Effector CD8-positive, alpha-beta T cell (primary cell): ENCODE data around the gene TAF11L6.
"Not testable (repeated sequence)": the region's sequence is repeated elsewhere in the genome, so short reads cannot be mapped to it uniquely, and the experiment has no call there.

Experiments used
- DNase-seq: peaks from one replicate; lab custom pipeline; 2025; lab: John Stamatoyannopoulos, UW
- total RNA-seq, 4 experiments: gene quantifications; one replicate each; lab custom pipeline; 2026; lab: John Stamatoyannopoulos, UW

Gene TAF11L6
- 0 reads per million in 4 experiments for total RNA-seq

DNA sequence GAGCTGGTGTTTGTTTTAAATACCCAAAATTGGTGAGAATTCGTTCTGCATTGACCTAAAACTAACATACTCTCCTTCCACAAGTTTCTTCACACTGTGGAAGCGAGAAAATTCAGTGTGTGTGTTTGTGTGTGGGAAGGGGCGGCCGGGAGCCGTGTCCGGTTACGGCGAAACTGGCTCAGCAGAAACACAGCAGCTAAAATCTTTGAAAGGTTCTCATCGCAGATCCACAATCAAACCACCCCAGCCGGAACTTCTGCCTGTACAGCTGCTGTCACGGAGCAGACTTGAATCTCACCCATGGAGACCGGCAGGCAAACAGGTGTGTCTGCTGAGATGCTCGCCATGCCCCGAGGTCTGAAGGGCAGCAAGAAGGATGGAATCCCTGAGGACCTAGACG, at the start of gene TAF11L6:
Gene TAF11L6, plus strand, starts transcription at position 301 of the 400 bp plus-strand sequence.
- not testable (repeated sequence) for DNase-seq

DNA sequence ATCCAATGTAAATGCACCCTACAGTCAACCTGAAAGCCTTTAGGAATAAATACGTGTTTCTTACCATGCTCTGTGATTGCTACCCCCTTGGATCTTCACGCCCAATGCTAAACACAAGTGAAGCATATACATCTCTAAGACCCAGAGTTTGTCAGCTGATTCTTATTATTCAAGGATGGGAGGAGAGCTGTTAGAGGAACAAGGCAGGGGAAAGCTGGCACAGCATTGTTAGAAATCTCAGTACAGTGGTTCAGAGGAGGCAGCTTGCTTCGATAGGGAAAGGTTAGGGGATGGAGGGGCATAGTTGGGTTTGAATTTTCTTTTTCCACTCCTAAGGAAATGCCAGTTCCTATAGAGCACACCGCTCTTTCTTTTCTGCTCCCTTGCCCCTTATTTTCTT, 47.1 kb upstream of the TAF11L6 start:
- DNase-seq: no peak

DNA sequence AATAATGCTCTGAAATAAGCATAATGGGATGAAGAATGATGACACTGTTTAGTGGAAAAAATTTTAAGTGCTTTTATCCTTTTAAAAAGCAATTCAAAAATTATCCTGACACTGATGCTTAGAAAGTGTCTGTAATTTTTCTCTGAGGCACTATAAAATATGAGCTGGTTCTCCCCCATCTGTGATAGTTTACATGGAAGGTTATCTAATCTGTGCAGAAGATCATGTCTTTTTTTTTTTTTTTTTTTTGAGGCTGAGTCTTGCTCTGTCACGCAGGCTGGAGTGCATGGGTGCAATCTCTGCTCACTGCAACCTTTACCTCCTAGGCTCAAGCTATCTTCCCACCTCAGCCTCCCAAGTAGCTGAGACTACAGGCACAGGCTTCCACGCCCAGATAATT, 45.7 kb upstream of the TAF11L6 start:
- DNase-seq: no peak

DNA sequence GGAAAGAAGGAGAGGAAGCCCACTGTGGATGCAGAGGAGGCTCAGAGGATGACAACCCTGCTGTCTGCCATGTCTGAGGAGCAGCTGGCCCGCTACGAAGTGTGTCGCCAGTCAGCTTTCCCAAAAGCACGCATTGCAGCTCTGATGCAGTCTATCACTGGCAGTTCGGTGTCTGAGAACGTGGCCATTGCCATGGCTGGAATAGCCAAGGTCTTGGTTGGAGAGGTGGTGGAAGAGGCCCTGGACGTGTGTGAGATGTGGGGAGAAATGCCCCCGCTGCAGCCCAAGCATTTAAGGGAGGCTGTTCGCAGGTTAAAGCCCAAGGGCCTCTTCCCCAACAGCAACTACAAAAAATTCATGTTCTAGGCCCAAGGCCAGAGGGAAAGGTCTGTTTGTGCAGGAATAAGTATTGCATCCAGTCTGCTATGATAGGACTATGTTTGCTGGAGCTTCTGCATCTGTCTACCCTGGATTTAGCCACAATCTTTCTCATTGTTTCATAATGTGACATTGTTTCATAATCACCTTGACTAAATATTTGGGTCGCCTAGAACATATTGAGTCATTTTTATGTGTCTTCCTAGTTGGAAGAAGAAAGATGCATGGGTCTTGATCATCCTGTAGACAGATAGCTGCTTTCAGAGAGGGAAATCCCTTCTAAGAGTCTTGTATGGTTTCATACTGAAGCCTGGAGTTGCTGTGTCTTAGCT, 41.9 kb upstream of the TAF11L6 start:
- not testable (repeated sequence) for DNase-seq

DNA sequence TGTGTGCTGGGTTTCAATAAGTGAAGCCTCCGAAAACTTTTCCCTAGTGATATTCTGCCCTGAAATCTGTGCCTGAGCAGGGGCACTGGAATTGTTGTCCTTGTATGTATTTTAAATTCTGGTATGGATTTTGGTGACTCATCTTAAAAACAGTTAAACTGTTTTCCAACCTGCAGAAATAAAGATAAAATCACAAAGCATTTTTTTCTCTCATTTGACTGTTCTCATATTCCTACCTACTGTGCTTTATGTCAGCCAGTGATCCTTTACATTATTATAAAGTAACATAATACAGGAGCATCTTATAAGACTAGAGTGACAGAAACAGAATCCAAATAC, 41.3 kb upstream of the TAF11L6 start:
- no peak for DNase-seq

DNA sequence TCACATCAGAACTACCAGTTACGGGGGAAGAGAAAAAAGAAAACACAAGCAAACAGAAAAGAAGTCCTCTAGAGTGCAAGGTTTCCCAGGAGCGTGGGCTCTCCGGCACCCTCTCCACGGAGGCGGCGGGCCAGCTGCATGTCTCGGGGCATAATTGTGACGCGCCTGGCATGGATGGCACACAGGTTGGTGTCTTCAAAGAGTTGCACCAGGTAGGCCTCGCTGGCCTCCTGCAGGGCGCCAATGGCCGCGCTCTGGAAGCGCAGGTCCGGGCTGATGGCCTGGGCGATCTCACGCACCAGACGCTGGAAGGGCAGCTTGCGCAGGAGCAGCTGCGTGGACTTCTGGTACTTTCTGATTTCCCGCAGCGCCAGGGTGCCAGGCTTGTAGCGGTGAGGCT, 37.2 kb upstream of the TAF11L6 start:
- not testable (repeated sequence) for DNase-seq

DNA sequence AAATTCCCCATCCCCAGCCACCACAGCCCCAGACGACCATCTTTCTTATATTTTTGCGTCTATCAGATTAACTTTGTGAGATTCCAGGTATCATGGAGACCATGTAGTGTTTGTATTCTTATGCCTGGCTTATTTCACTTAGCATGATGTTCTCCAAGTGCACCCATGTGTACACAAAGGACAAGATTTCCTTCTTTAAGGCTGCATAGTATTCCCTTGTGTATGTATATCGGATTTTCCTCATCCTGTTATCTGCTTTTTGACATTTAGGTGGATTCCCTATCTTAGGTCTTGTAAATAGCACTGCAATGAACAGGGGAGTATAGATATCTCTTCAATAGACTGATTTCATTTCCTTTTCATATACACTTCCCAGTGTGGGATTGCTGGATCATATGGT, 35.7 kb upstream of the TAF11L6 start:
- DNase-seq: no peak

DNA sequence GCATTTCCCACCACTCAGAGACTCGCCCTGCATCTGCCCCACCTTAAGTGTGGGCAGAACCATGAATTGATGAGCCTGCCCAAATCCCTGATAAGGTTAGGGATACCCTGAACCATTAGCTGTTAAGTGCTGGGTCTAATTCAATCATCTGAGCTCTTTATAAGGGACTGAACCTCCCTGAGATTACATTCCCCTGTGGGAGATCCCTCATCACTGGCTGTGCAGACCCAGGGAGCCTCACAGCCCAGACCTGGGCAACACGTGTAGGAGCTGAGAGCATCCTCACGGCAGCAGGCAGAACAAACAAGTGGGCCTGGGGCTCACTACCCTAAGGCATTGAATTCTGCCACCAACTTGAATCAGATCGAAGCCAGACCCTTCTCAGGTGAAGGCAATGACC, 31.0 kb upstream of the TAF11L6 start:
- DNase-seq: no peak

DNA sequence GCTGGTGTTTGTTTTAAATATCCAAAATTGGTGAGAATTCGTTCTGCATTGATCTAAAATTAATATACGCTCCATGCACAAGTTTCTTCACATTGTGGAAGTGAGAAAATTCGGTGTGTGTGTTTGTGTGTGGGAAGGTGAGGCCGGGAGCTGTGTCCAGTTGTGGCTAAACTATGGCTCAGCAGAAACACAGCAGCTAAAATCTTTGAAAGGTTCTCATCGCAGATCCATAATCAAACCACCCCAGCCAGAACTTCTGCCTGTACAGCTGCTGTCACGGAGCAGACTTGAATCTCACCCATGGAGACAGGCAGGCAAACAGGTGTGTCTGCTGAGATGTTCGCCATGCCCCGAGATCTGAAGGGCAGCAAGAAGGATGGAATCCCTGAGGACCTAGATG, 30.5 kb upstream of the TAF11L6 start, which contains the start of gene TAF11L2:
Gene TAF11L2, plus strand, starts transcription at position 301 of the 400 bp plus-strand sequence.
- DNase-seq: not testable (repeated sequence)

DNA sequence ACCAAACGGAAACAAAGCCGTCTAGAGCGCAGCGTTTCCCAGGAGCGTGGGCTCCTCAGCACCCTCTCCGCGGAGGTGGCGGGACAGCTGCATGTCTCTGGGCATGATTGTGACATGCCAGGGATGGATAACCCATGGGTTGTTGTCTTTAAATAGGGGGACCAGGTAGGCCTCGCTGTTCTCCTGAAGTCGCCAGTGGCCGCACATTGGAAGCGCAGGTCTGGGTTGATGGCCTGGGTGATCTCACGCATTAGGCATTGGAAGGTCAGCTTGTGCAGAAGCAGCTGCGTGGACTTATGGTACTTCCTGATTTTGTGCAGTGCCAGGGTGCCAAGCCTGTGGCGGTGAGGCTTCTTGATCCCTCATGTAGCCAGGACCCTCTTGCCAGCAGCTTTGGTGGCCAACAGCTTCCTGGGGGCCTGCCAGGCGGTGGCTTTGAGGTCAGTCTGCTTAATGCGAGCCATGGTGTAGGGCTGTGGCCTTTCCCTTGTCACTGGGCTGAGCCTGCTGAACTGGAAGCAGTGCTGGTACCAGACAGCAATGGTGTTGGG, 16.6 kb upstream of the TAF11L6 start:
- DNase-seq: no peak

DNA sequence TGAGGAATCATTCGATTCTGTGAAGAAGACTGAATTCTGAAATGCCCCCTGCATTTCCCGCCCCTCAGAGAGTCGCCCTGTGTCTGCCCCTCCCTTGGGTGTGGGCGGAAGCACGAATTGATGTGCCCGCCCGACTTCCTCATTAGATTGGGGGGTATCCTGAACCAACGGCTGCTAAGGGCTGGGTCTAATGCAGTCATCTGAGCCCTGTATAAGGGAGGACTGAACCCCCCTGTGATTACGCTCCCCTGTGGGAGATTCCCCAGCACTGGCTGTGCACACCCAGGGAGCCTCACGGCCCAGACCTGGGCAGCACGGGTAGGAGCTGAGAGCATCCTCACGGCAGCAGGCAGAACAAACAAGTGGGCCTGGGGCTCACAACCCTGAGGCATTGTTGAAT, 10.9 kb upstream of the TAF11L6 start:
- not testable (repeated sequence) for DNase-seq

DNA sequence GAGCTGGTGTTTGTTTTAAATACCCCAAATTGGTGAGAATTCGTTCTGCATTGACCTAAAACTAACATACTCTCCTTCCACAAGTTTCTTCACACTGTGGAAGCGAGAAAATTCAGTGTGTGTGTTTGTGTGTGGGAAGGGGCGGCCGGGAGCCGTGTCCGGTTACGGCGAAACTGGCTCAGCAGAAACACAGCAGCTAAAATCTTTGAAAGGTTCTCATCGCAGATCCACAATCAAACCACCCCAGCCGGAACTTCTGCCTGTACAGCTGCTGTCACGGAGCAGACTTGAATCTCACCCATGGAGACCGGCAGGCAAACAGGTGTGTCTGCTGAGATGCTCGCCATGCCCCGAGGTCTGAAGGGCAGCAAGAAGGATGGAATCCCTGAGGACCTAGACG, 10.4 kb upstream of the TAF11L6 start, which contains the start of gene TAF11L3:
Gene TAF11L3, plus strand, starts transcription at position 301 of the 400 bp plus-strand sequence.
- not testable (repeated sequence) for DNase-seq

DNA sequence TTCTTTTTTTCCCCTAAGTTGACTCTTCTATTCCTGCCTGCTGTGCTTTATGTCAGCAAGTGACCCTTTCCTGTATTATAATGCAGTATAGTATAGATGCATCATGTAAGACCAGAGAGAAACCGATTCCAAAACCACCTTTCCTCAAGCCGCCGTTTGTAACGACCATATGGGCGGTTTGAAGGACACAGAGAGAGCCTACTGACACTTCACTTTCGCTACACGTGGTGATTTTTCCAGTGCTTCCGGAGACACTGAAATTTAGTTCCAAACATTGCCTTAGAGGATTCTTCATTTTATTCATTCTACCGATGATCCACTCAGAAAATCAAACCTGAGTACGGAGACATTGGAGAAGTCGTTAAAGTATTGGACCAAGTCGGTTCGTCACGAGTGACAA, 9.0 kb upstream of the TAF11L6 start:
- DNase-seq: not testable (repeated sequence)

DNA sequence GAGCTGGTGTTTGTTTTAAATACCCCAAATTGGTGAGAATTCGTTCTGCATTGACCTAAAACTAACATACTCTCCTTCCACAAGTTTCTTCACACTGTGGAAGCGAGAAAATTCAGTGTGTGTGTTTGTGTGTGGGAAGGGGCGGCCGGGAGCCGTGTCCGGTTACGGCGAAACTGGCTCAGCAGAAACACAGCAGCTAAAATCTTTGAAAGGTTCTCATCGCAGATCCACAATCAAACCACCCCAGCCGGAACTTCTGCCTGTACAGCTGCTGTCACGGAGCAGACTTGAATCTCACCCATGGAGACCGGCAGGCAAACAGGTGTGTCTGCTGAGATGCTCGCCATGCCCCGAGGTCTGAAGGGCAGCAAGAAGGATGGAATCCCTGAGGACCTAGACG, 7.0 kb upstream of the TAF11L6 start, which contains the start of gene TAF11L4:
Gene TAF11L4, plus strand, starts transcription at position 301 of the 400 bp plus-strand sequence.
- DNase-seq: not testable (repeated sequence)

DNA sequence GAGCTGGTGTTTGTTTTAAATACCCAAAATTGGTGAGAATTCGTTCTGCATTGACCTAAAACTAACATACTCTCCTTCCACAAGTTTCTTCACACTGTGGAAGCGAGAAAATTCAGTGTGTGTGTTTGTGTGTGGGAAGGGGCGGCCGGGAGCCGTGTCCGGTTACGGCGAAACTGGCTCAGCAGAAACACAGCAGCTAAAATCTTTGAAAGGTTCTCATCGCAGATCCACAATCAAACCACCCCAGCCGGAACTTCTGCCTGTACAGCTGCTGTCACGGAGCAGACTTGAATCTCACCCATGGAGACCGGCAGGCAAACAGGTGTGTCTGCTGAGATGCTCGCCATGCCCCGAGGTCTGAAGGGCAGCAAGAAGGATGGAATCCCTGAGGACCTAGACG, 3.5 kb upstream of the TAF11L6 start, which contains the start of gene TAF11L5:
Gene TAF11L5, plus strand, starts transcription at position 301 of the 400 bp plus-strand sequence.
- not testable (repeated sequence) for DNase-seq

DNA sequence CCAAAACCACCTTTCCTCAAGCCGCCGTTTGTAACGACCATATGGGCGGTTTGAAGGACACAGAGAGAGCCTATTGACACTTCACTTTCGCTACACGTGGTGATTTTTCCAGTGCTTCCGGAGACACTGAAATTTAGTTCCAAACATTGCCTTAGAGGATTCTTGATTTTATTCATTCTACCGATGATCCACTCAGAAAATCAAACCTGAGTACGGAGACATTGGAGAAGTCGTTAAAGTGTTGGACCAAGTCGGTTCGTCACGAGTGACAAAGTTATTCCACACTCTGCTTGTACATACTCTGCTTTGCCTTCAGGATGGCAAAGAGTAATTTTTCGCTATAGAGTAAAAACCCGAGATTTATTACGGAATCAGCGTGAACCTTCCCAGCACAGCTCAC, 2.0 kb upstream of the TAF11L6 start:
- DNase-seq: not testable (repeated sequence)
